ENCODE measurements around the gene SETD1A.

The SETD1A gene

DNA sequence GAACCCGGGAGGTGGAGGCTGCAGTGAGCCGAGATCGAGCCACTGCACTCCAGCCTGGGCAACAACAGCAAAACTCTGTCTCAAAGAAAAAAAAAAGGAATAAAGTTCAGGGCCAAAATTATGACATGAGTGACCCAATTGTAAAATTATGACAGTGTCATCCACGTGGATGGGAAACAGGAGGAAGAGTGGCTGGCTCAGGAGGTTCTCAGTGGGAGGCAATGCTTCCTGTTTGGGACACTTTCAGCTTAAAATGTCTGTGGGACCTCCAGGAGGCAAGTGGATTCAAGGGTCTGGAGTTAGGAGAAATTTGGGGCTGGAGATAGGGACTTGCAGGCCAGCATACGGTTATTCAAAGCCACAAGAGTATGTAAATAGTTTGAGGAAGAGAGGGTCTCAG, 67.8 kb downstream of the SETD1A start:
- DNase-seq: no peak

- DNase-seq: no peak
Observed at GRCh38 chr16:31029272-31029671, 71.7 kb downstream of the SETD1A start.

GRCh38 chr16:31031276-31031675, 73.7 kb downstream of the SETD1A start:
- no peak for DNase-seq

GRCh38 chr16:31032736-31033708, 75.5 kb downstream of the SETD1A start, which contains the start of gene STX4:
Gene STX4, plus strand, starts transcription at chr16:31033558. Its CDS starts 248 bp downstream, at chr16:31033806.
- DNase-seq: peak; percentile 100

- DNase-seq: peak; percentile 94
Observed at GRCh38 chr16:31033709-31034492, 76.3 kb downstream of the SETD1A start.

Data from eye (tissue), 1 donor.